ENCODE data around the gene ELOVL4. TPM values are rescaled to one million over a fixed set of nuclear protein-coding genes. Genes with fewer than 3 reads are reported as not detected.

ELOVL4 gene
- total RNA-seq, 1 donor from 2014 or later = 10.4 TPM

GRCh38 chr6:79954849-79955248 lies 7.5 kb upstream of the ELOVL4 start:
- H3K9me3 Mint-ChIP-seq (ENCODE audit: unreplicated experiment) = peaks cover 8% of the 10 kb centered on the region
- Histone ChIP-seq H3K9me3 (ENCODE audit: insufficient read depth, low read depth, low read length) (no peaks in the 10 kb centered on the region), H3K27ac (ENCODE audit: low read depth, low read length) (no peak overlapping the region), H3K9ac (ENCODE audit: low read length) (no peak overlapping the region), H3K4me3 (ENCODE audit: insufficient read depth, low read depth, low read length) (no peak overlapping the region), H3K27me3 (ENCODE audit: insufficient read depth, low read length) (no peaks in the 10 kb centered on the region), H3K79me2 (ENCODE audit: insufficient read depth, low read length) (no peaks in the 10 kb centered on the region), H4K20me1 (ENCODE audit: insufficient read depth, low read length) (no peaks in the 10 kb centered on the region), H3K4me1 (ENCODE audit: insufficient read depth, low read length) (no peaks in the 10 kb centered on the region), H2AFZ (ENCODE audit: low read depth, low read length) (no peak overlapping the region), H3K4me2 (ENCODE audit: low read length) (no peak overlapping the region), H3K36me3 (ENCODE audit: insufficient read depth, low read length) (no peaks in the 10 kb centered on the region)
- DNase-seq (ENCODE audit: low read depth) = no peak
- H3K27ac Mint-ChIP-seq (ENCODE audit: unreplicated experiment) = no peak overlapping the region
- TF ChIP-seq EZH2 (IDR thresholded peaks at IDR 0.05; ENCODE audit: insufficient read depth, low read length) (no peak), CTCF (IDR thresholded peaks at IDR 0.05; ENCODE audit: insufficient read depth, low read depth, low read length) (no peak)
- H3K4me3 Mint-ChIP-seq (ENCODE audit: unreplicated experiment) = no peak overlapping the region
- no peaks in the 10 kb centered on the region for H3K27me3 Mint-ChIP-seq (ENCODE audit: low read depth, unreplicated experiment)
- no peaks in the 10 kb centered on the region for H3K4me1 Mint-ChIP-seq (ENCODE audit: low read depth, unreplicated experiment)
- no peak for FAIRE-seq
- no peaks in the 10 kb centered on the region for H3K36me3 Mint-ChIP-seq (ENCODE audit: low read depth, unreplicated experiment)

- peaks cover 11% of the 10 kb centered on the region for H3K4me1 ChIP-seq (ENCODE audit: insufficient read depth, low read length)
- no peak overlapping the region for H3K4me2 ChIP-seq (ENCODE audit: low read length)
- no peak overlapping the region for H3K27ac ChIP-seq (ENCODE audit: low read depth, low read length)
- H4K20me1 ChIP-seq (ENCODE audit: insufficient read depth, low read length) = peaks cover 7% of the 10 kb centered on the region
- Mint-ChIP-seq H3K9me3 (ENCODE audit: unreplicated experiment) (no peaks in the 10 kb centered on the region), H3K27me3 (ENCODE audit: low read depth, unreplicated experiment) (no peaks in the 10 kb centered on the region), H3K36me3 (ENCODE audit: low read depth, unreplicated experiment) (no peaks in the 10 kb centered on the region), H3K4me1 (ENCODE audit: low read depth, unreplicated experiment) (peaks cover 3% of the 10 kb centered on the region), H3K27ac (ENCODE audit: unreplicated experiment) (no peak overlapping the region), H3K4me3 (ENCODE audit: unreplicated experiment) (no peak overlapping the region)
- no peak overlapping the region for H3K9ac ChIP-seq (ENCODE audit: low read length)
- no peaks in the 10 kb centered on the region for H3K9me3 ChIP-seq (ENCODE audit: insufficient read depth, low read depth, low read length)
- H3K79me2 ChIP-seq (ENCODE audit: insufficient read depth, low read length) = peaks cover 4% of the 10 kb centered on the region
- H3K4me3 ChIP-seq (ENCODE audit: insufficient read depth, low read depth, low read length) = no peak overlapping the region
- no peak overlapping the region for H2AFZ ChIP-seq (ENCODE audit: low read depth, low read length)
- FAIRE-seq = no peak
- peaks cover 4% of the 10 kb centered on the region for H3K27me3 ChIP-seq (ENCODE audit: insufficient read depth, low read length)
- TF ChIP-seq EZH2 (IDR thresholded peaks at IDR 0.05; ENCODE audit: insufficient read depth, low read length) (no peak), CTCF (IDR thresholded peaks at IDR 0.05; ENCODE audit: insufficient read depth, low read depth, low read length) (peak; percentile 65)
- no peaks in the 10 kb centered on the region for H3K36me3 ChIP-seq (ENCODE audit: insufficient read depth, low read length)
- DNase-seq (ENCODE audit: low read depth) = peak; percentile 46
These were observed 1.9 kb upstream of the ELOVL4 start for GRCh38 chr6:79949233-79949632.

- no peaks in the 10 kb centered on the region for H3K9me3 Mint-ChIP-seq (ENCODE audit: unreplicated experiment)
- DNase-seq (ENCODE audit: low read depth) = peak; percentile 26
- Histone ChIP-seq H3K4me3 (ENCODE audit: insufficient read depth, low read depth, low read length) (peak overlapping the region; percentile 82), H3K27ac (ENCODE audit: low read depth, low read length) (peak overlapping the region; percentile 11), H3K9ac (ENCODE audit: low read length) (peak overlapping the region; percentile 82), H3K79me2 (ENCODE audit: insufficient read depth, low read length) (peaks cover 12% of the 10 kb centered on the region), H3K4me2 (ENCODE audit: low read length) (peak overlapping the region; percentile 95), H4K20me1 (ENCODE audit: insufficient read depth, low read length) (peaks cover 10% of the 10 kb centered on the region), H3K9me3 (ENCODE audit: insufficient read depth, low read depth, low read length) (no peaks in the 10 kb centered on the region), H2AFZ (ENCODE audit: low read depth, low read length) (peak overlapping the region; percentile 96), H3K36me3 (ENCODE audit: insufficient read depth, low read length) (no peaks in the 10 kb centered on the region), H3K27me3 (ENCODE audit: insufficient read depth, low read length) (peaks cover 4% of the 10 kb centered on the region), H3K4me1 (ENCODE audit: insufficient read depth, low read length) (peaks cover 11% of the 10 kb centered on the region)
- H3K27me3 Mint-ChIP-seq (ENCODE audit: low read depth, unreplicated experiment) = no peaks in the 10 kb centered on the region
- peaks cover 3% of the 10 kb centered on the region for H3K4me1 Mint-ChIP-seq (ENCODE audit: low read depth, unreplicated experiment)
- H3K27ac Mint-ChIP-seq (ENCODE audit: unreplicated experiment) = no peak overlapping the region
- peak; percentile 51 for TF ChIP-seq CTCF (IDR thresholded peaks at IDR 0.05; ENCODE audit: insufficient read depth, low read depth, low read length)
- TF ChIP-seq EZH2 (IDR thresholded peaks at IDR 0.05; ENCODE audit: insufficient read depth, low read length) = no peak
- peak overlapping the region; percentile 92 for H3K4me3 Mint-ChIP-seq (ENCODE audit: unreplicated experiment)
- H3K36me3 Mint-ChIP-seq (ENCODE audit: low read depth, unreplicated experiment) = no peaks in the 10 kb centered on the region
- peak; percentile 56 for FAIRE-seq
These were observed 822 bp downstream of the ELOVL4 start for GRCh38 chr6:79946272-79947190.
